Measurements from ENCODE around the gene TCF4.

Gene TCF4

DNA sequence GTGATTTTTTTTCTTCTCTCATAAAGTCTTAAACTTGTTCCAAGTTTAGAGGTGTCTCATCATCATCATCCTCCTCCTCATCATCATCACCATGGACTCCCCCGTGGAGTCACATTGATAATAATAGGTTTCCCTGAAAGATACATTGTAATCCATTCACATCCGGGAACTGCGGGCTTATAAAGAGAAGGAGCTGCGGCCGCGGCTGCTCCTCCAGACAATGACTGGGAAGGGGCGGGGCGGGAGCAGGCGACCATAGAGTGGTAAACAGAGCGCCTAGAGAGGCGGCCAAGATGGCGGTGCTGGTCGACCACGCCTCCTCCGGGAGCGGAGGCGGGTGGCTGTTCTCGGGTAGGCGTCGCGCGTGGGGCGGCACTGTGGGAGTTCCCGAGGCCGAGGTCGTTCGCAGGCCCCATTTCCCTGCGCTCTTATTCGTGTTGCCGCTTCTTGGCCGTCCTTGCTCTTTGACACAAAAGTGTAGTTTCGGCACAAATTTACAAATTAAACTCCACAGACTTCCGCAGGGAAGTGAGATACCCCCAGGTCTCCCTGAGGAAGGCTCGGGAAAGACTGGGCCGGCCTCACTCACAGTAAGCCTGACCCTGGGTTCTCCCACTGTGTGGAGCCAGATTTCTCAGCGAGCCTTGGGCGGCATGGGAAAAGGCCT, 1.8 kb upstream of the TCF4 start:
- no peaks in the 10 kb centered on the region for H3K27me3 ChIP-seq (ENCODE audit: insufficient read depth, low read depth, severe bottlenecking)
- H3K4me3 ChIP-seq (ENCODE audit: low read depth, low read length) = peak overlapping the region; percentile 95
- peak overlapping the region; percentile 89 for H3K27ac ChIP-seq
- peak; percentile 99 for DNase-seq
- peaks cover 3% of the 10 kb centered on the region for H3K9me3 ChIP-seq (ENCODE audit: severe bottlenecking)
- TF ChIP-seq, protein P1, sequence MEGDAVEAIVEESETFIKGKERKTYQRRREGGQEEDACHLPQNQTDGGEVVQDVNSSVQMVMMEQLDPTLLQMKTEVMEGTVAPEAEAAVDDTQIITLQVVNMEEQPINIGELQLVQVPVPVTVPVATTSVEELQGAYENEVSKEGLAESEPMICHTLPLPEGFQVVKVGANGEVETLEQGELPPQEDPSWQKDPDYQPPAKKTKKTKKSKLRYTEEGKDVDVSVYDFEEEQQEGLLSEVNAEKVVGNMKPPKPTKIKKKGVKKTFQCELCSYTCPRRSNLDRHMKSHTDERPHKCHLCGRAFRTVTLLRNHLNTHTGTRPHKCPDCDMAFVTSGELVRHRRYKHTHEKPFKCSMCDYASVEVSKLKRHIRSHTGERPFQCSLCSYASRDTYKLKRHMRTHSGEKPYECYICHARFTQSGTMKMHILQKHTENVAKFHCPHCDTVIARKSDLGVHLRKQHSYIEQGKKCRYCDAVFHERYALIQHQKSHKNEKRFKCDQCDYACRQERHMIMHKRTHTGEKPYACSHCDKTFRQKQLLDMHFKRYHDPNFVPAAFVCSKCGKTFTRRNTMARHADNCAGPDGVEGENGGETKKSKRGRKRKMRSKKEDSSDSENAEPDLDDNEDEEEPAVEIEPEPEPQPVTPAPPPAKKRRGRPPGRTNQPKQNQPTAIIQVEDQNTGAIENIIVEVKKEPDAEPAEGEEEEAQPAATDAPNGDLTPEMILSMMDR (IDR thresholded peaks at IDR 0.05; ENCODE audit: low read depth, low read length) = no peak
- H3K36me3 ChIP-seq = peaks cover 2% of the 10 kb centered on the region; the same call in 1 of the 2 replicates

DNA sequence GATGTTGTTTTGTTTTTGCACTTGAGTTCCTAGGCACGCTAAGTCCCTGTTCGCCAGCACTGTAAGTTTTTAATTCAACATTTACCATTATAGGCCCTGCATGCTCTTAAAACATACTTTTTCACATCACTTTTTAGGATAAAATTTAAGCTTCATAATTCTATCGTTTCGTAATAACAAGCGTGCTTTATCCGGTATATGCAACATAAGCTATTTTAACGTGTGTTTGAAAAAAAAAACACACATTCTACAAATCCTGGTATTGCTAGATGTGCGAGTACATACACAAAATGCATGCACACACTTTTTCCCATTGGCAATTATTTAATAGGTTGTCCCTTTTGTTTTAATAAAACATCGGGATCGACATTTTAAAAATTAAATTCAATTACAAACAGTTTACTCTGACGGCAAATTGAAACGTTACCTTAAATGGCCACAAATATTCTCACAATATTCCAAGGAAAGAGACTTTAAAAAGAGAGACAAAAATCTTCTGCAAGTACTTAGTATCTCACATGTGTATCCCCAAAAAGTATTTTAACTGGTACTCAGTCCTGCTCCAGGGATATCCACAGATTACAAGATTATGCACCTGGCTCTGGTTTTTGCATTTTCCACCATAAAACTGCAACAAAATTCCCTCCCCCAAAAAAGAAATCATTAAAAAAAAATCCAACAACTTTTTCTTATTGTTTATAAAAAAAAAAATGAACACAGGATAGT, 1.0 kb upstream of the TCF4 start:
- no peak for DNase-seq
- H3K27me3 ChIP-seq (ENCODE audit: insufficient read depth, low read depth, severe bottlenecking) = no peaks in the 10 kb centered on the region
- H3K27ac ChIP-seq = peak overlapping the region; percentile 89; the same call in 1 of the 2 replicates
- H3K9me3 ChIP-seq (ENCODE audit: severe bottlenecking) = peaks cover 3% of the 10 kb centered on the region
- TF ChIP-seq, protein P1 (IDR thresholded peaks at IDR 0.05; ENCODE audit: low read depth, low read length) = no peak
- H3K36me3 ChIP-seq = peaks cover 2% of the 10 kb centered on the region; the same call in 1 of the 2 replicates
- H3K4me3 ChIP-seq (ENCODE audit: low read depth, low read length) = peak overlapping the region; percentile 95

GRCh38 chr18:55587418-55588110, 428 bp downstream of the TCF4 start:
- TF ChIP-seq, protein P1 (IDR thresholded peaks at IDR 0.05; ENCODE audit: low read depth, low read length) = no peak
- Histone ChIP-seq H3K27ac (peak overlapping the region; percentile 28; the same call in 1 of the 2 replicates), H3K9me3 (ENCODE audit: severe bottlenecking) (peaks cover 3% of the 10 kb centered on the region), H3K27me3 (ENCODE audit: insufficient read depth, low read depth, severe bottlenecking) (no peaks in the 10 kb centered on the region), H3K4me3 (ENCODE audit: low read depth, low read length) (peak overlapping the region; percentile 95), H3K36me3 (peaks cover 2% of the 10 kb centered on the region; the same call in 1 of the 2 replicates)
- DNase-seq = peak; percentile 27

DNA sequence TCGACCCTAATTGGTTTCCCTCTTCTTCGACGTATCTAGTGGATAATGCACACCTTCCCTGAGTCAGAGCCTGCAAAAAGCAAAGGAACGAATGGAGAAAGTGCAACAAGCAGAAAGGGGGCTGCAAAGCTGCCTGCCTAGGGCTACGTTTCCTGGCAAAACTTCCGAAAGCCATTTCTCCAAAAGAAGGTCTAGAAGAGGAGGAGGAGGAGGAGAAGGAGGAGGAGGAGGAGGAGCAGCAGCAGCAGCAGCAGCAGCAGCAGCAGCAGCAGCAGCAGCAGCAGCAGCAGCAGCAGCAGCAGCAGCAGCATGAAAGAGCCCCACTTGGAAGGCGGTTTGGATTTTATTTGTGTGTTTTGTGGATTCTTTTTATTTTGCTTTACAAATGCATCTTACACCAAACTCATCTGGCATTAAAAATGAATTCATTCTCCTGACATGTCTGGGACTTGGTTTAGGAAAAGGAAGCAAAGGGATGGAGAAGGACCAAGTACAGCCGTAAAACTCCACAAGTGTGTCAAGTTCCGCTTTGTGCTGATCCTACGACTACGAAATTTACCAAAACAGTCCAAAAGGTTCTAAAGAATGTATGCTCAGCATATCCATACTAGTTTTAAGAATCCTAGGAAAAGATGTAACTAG, 2.0 kb downstream of the TCF4 start:
- no peak overlapping the region for H3K27ac ChIP-seq
- DNase-seq = no peak
- TF ChIP-seq, protein P1 (IDR thresholded peaks at IDR 0.05; ENCODE audit: low read depth, low read length) = no peak
- H3K9me3 ChIP-seq (ENCODE audit: severe bottlenecking) = peaks cover 3% of the 10 kb centered on the region
- H3K4me3 ChIP-seq (ENCODE audit: low read depth, low read length) = no peak overlapping the region
- H3K27me3 ChIP-seq (ENCODE audit: insufficient read depth, low read depth, severe bottlenecking) = no peaks in the 10 kb centered on the region
- peaks cover 2% of the 10 kb centered on the region; the same call in 1 of the 2 replicates for H3K36me3 ChIP-seq

DNA sequence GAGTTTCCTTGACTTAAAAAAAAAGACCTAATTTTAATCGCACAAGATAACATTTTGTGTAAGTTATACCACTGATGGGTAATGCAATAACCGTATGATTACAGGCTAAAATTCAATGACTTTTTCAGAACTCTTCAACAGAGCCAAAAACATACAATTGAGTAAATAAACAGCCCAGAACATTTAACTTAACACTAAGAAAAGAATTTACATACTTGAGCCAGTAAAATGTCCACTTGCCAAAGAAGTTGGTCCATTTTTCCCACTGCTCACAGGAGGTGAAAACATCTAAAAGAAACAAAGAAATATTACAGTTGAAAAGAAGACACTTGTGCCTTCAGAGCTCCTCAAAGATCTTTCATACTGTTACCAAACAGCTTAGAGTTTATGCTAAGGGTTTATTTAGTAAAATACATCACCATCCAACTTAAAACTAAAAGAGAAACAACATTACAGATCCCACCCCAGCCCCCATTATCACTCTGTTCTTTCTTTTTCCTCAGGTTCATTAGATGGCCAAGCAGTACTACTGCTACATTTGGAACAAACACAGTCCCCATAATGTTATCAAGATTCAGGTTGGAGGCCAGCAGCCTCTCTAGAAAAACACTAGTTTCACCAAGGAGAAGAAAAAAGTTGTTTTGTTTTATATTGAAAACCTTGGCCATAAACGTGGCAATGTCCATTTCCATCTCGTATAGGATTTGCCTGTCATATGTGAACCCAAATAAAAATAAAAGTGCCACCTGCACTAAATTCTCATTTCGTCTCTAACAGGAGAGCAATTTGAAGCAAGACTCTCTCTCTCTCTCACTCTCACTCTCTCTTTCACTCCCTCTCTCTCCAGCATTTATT, 2.7 kb downstream of the TCF4 start:
- DNase-seq = no peak
- H3K27ac ChIP-seq = no peak overlapping the region
- TF ChIP-seq, protein P1 (IDR thresholded peaks at IDR 0.05; ENCODE audit: low read depth, low read length) = no peak
- no peaks in the 10 kb centered on the region for H3K27me3 ChIP-seq (ENCODE audit: insufficient read depth, low read depth, severe bottlenecking)
- no peak overlapping the region for H3K4me3 ChIP-seq (ENCODE audit: low read depth, low read length)
- H3K9me3 ChIP-seq (ENCODE audit: severe bottlenecking) = peaks cover 3% of the 10 kb centered on the region
- H3K36me3 ChIP-seq = peaks cover 2% of the 10 kb centered on the region; the same call in 1 of the 2 replicates
